Ovary (tissue), 9 donors: Measurements from ENCODE around the gene HSD11B1. TPM values are rescaled to one million over a fixed set of nuclear protein-coding genes. Genes with fewer than 3 reads are reported as not detected.
"Not testable (repeated sequence)": the region's sequence is repeated elsewhere in the genome, so short reads cannot be mapped to it uniquely, and the experiment has no call there.

Experiments
- DNase-seq, 5 donors: peaks; one replicate each; pipeline ENCODE4 v3.0.0-alpha.2; 2019 to 2020
- H3K27ac ChIP-seq, 2 donors: fragments of 200-600 bp; one replicate each; pipeline versions ENCODE4 v1.5.1 to v1.8.0; 2019 to 2022
- H3K27me3 ChIP-seq: fragments of 200-600 bp; one replicate; pipeline ENCODE4 v1.8.0; 2022
- H3K36me3 ChIP-seq: fragments of 200-600 bp; sonication (generic); one replicate; pipeline ENCODE4 v1.5.1; 2019
- H3K4me1 ChIP-seq: one replicate; pipeline ENCODE4 v1.8.1; 2013; ENCODE audit warnings: mild to moderate bottlenecking, moderate library complexity; ENCODE audit not compliant: insufficient read depth
- H3K4me3 ChIP-seq: fragments of 200-600 bp; sonication (generic); one replicate; pipeline ENCODE4 v1.5.1; 2017
- H3K9me3 ChIP-seq, 2 donors: fragments of 200-600 bp in 1 of 2; sonication (generic) in 1 of 2; one replicate each; pipeline versions ENCODE4 v1.5.1 to v1.8.1; 2013 to 2019; ENCODE audit warnings: mild to moderate bottlenecking in 1 of 2, moderate library complexity in 1 of 2
- EP300 ChIP-seq: sonication (generic); formaldehyde crosslinking; IDR thresholded peaks from one replicate; pipeline ENCODE4 v1.6.1; 2017; ENCODE audit warnings: antibody characterized with exemption
- POLR2A ChIP-seq: fragments of 450-650 bp; IDR thresholded peaks from one replicate; pipeline ENCODE4 v1.6.1; 2017; ENCODE audit warnings: antibody characterized with exemption, mild to moderate bottlenecking, moderate library complexity
- WGBS, 3 donors: extraction: QIAGEN DNeasy Blood & Tissue Kit in 1 of 3; methylation state at CpG; one replicate each; pipeline versions ENCODE4 v1.1.5 to v1.1.7; 2013 to 2017; 5-methylcytosine and 5-hydroxymethylcytosine counted together
- intact Hi-C, 4 donors: fragments of 100-400 bp; cut with DNase I; formaldehyde crosslinking; loops; one replicate each; pipeline versions ENCODE4 v1.11.0 to v1.15.1; 2022 to 2023
- polyA plus RNA-seq, 2 donors: library from polyadenylated mRNA; stranded (reverse); fragments of 200-250 nt in 1 of 2; fragments of 350-450 nt in 1 of 2; fragmentation: Illumina TruSeq in 1 of 2; extraction: RNeasy Lipid Tissue Mini Kit (QIAGEN cat#74804) in 1 of 2; gene quantifications; one replicate each; pipeline ENCODE4 v1.2.3, GENCODE V29; 2013 to 2014
- total RNA-seq, 7 donors: library from RNA; depleted of rRNA in 2 of 7; stranded (reverse); fragments of >200 nt in 2 of 7; fragmentation: NEBNext Ultra II Directional in 3 of 7; extraction: Animal tissue kit (Norgen Biotek cat#: 25700) in 3 of 7; gene quantifications; one replicate each; pipeline versions ENCODE4 v1.1.0 to v1.2.4, GENCODE V29; 2016 to 2023
- TF ChIP-seq, protein P1 (sequence below), 3 donors: fragments of 450-650 bp in 2 of 3; fragments of 200-600 bp in 1 of 3; IDR thresholded peaks; one replicate each; pipeline versions ENCODE4 v1.5.1 to v1.8.0; 2016 to 2022; ENCODE audit warnings: antibody characterized with exemption in 3 of 3, mild to moderate bottlenecking in 1 of 3
- donor health status: DM: no; HTN: no; CAD: no; lungs with moderate emphysema.
- donor health status: DM: no; HTN: no; CAD: no.
- donor health status: Bipolar disorder and iron deficiency.
- donor health status: DM: yes; HTN: yes; CAD: no.
- donor health status: DM: no; HTN: no; CAD: no.
- donor health status: DM: yes; HTN: yes; CAD: no.

The HSD11B1 gene
- total and polyA plus RNA-seq, 9 donors: 7.4 to 265 (median 57.7) TPM

DNA sequence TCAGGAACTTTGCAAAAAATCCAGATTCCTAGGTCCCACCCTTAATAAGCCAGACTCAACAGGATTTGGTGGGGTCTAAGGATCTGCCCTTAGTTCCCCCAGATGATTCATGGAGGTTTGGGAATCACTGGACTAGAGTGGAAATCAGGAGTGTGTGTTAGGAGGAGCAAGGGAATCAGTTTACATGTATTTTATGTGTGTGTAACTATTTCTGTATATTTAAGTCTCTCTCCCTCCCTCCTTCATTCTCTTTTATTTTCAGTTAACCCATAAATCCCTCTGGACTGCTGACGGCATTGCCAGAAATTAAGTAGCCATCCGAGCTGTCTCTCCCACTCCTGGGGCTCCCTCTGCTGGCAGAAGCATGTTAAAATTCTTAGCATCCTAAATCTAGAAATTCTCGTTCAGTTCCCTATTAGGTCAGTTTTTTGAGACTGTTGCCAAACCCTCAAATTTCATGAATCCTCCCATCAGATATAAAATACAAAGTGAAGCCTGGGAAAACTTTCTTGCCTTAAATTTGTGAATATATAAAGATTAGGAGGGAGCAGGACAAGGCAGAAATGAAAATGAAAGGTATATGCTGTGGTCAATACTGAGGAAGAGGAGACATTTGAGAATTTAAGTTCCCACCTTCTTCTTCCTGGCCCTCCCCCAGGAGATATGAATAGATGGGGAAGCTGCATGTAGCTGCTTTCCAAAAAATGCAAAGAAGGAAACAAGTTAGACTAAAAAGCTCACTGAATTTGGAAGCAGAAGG, 11.7 kb upstream of the HSD11B1 start:
- intact Hi-C loops: loop anchor here (2.0 to 10.0 kb wide), 9 partner anchors 46 to 116 kb away; partner anchors contain the start of gene CAMK1G (in 1 of the 4)
- Histone ChIP-seq H3K36me3 (no peaks in the 10 kb centered on the region), H3K4me1 (peaks cover 8% of the 10 kb centered on the region), H3K27ac (no peak overlapping the region), H3K4me3 (no peak overlapping the region), H3K27me3 (no peaks in the 10 kb centered on the region), H3K9me3 (no peaks in the 10 kb centered on the region)
- WGBS, 3 donors: 0 to 1% (median 1%) methylated on average over 3 of the region's 3 CpGs
- DNase-seq: peak; percentile 79 to 91 (median 82)
- no peak for TF ChIP-seq EP300
- TF ChIP-seq, protein P1, sequence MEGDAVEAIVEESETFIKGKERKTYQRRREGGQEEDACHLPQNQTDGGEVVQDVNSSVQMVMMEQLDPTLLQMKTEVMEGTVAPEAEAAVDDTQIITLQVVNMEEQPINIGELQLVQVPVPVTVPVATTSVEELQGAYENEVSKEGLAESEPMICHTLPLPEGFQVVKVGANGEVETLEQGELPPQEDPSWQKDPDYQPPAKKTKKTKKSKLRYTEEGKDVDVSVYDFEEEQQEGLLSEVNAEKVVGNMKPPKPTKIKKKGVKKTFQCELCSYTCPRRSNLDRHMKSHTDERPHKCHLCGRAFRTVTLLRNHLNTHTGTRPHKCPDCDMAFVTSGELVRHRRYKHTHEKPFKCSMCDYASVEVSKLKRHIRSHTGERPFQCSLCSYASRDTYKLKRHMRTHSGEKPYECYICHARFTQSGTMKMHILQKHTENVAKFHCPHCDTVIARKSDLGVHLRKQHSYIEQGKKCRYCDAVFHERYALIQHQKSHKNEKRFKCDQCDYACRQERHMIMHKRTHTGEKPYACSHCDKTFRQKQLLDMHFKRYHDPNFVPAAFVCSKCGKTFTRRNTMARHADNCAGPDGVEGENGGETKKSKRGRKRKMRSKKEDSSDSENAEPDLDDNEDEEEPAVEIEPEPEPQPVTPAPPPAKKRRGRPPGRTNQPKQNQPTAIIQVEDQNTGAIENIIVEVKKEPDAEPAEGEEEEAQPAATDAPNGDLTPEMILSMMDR (IDR thresholded peaks at IDR 0.05): peak; percentile 82 to 86 (median 84)

DNA sequence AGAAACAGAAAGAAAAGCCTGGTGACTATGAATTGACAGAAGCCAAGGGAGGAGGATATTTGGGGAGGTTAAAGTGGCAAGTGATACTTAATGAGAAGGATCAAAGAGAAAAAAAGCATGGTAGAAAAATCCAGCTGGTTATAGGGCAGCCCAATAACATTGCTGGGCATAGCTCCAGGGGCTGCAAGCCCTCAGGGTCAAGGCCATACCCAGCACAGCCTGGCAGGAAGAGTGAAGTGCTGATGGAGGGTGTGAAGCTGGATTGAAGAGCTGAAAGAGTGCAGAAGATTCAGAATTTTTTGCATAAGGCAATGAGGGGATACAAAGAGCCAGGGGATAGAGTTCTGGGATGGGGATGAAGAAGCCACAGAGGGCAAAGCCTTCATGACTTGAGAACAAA, 8.0 kb upstream of the HSD11B1 start:
- DNase-seq: no peak
- no peak overlapping the region for H3K4me3 ChIP-seq
- H3K4me1 ChIP-seq: peaks cover 3% of the 10 kb centered on the region
- H3K36me3 ChIP-seq: no peaks in the 10 kb centered on the region
- intact Hi-C loops: loop anchor here in 2 of 4 donors (5.0 to 10.0 kb wide), 2 partner anchors 48 to 51 kb away; no protein-coding TSS in a partner anchor
- TF ChIP-seq EP300 (no peak), POLR2A (no peak)
- TF ChIP-seq, protein P1 (IDR thresholded peaks at IDR 0.05): no peak
- H3K9me3 ChIP-seq: no peaks in the 10 kb centered on the region
- no peaks in the 10 kb centered on the region for H3K27me3 ChIP-seq
- H3K27ac ChIP-seq: peak overlapping the region in 1 of 2 donors; percentile 18

DNA sequence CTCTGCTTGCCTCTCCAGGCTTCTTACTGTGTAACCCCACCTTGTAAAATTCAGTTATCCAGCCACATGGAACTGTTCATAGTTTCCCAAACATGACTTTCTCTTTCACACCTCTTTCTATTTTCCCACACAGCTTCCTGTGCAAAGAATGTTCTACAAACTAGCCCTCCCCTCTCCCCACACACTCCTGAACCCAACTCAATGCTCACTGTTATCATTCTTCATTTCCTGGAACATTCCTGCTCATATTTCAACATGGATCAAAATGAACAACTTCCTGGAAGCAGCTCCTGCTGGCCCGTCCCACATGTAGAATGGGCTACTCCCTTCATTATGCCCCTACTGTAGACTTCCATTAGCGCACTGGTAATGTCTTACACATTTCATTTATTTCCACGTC, 7.5 kb upstream of the HSD11B1 start:
- Histone ChIP-seq H3K9me3 (no peaks in the 10 kb centered on the region), H3K27me3 (no peaks in the 10 kb centered on the region), H3K36me3 (no peaks in the 10 kb centered on the region), H3K4me1 (peaks cover 3% of the 10 kb centered on the region), H3K4me3 (no peak overlapping the region), H3K27ac (peak overlapping the region in 1 of 2 donors; percentile 18)
- DNase-seq: no peak
- WGBS, 3 donors: 70 to 77% (median 74%) methylated on average over 3 of the region's 3 CpGs
- intact Hi-C loops: loop anchor here in 2 of 4 donors (5.0 to 10.0 kb wide), 2 partner anchors 48 to 50 kb away; no protein-coding TSS in a partner anchor
- TF ChIP-seq EP300 (no peak), POLR2A (no peak)
- TF ChIP-seq, protein P1 (IDR thresholded peaks at IDR 0.05): no peak

DNA sequence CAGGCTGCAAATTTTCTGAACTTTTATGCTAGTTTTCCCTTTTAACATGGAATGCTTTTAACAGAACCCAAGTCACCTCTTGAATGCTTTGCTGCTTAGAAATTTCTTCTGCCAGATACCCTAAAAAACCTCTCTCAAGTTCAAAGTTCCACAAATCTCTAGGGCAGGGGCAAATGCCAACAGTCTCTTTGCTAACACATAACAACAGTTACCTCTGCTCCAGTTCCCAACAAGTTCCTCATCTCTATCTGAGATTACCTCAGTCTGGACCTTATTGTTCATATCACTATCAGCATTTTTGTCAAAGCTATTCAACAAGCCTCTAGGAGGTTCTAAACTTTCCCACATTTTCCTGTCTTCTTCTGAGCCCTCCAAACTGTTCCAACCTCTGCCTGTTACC, 4.0 kb upstream of the HSD11B1 start:
- DNase-seq, H3K27ac ChIP-seq, H3K36me3 ChIP-seq, H3K27me3 ChIP-seq, H3K9me3 ChIP-seq, intact Hi-C loops, H3K4me3 ChIP-seq: not testable (repeated sequence)
- peaks cover 15% of the 10 kb centered on the region for H3K4me1 ChIP-seq

DNA sequence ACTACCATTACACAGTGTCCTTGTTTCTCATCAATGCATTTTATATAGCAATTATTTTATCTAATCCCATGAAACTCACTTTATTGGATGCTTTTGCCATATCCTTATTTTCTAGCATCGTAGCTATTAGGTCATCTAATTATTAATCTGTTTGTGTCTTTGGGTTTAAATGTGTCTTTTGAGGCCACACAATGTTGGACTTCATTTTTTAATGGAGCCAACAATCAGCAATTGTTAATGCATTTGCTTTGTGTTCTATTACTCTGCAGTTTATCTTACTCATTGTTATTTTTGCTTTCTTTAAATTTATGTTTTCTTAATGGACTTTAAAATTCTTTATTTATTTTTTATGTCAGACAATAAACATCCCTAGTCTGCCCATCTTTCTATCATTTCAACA, 1.8 kb upstream of the HSD11B1 start:
- no peaks in the 10 kb centered on the region for H3K36me3 ChIP-seq
- peaks cover 12% of the 10 kb centered on the region for H3K4me1 ChIP-seq
- intact Hi-C loops: no loop called here
- TF ChIP-seq POLR2A (no peak), EP300 (no peak)
- TF ChIP-seq, protein P1 (IDR thresholded peaks at IDR 0.05): no peak
- 80 to 95% (median 89%) methylated on average over 1 of the region's 1 CpG for WGBS, 3 donors
- H3K27me3 ChIP-seq: no peaks in the 10 kb centered on the region
- H3K4me3 ChIP-seq: no peak overlapping the region
- no peak for DNase-seq
- no peak overlapping the region for H3K27ac ChIP-seq
- H3K9me3 ChIP-seq: no peaks in the 10 kb centered on the region
